Measurements from ENCODE around the gene MAP3K14.
A peak's percentile ranks its signal among the peaks of the same experiment; 100 is the strongest.
"Not testable (repeated sequence)": the region's sequence is repeated elsewhere in the genome, so short reads cannot be mapped to it uniquely, and the experiment has no call there.

MAP3K14 gene

GRCh38 chr17:45260204-45260783, 56.5 kb downstream of the MAP3K14 start:
- no peak for DNase-seq (ENCODE audit: low read depth in 2 of 2, low spot score in 1 of 2)

GRCh38 chr17:45258981-45259380, 57.8 kb downstream of the MAP3K14 start:
- DNase-seq (ENCODE audit: low read depth in 2 of 2, low spot score in 1 of 2), result no peak

GRCh38 chr17:45257115-45257514, 59.7 kb downstream of the MAP3K14 start:
- DNase-seq (ENCODE audit: low read depth in 2 of 2, low spot score in 1 of 2), result no peak

DNA sequence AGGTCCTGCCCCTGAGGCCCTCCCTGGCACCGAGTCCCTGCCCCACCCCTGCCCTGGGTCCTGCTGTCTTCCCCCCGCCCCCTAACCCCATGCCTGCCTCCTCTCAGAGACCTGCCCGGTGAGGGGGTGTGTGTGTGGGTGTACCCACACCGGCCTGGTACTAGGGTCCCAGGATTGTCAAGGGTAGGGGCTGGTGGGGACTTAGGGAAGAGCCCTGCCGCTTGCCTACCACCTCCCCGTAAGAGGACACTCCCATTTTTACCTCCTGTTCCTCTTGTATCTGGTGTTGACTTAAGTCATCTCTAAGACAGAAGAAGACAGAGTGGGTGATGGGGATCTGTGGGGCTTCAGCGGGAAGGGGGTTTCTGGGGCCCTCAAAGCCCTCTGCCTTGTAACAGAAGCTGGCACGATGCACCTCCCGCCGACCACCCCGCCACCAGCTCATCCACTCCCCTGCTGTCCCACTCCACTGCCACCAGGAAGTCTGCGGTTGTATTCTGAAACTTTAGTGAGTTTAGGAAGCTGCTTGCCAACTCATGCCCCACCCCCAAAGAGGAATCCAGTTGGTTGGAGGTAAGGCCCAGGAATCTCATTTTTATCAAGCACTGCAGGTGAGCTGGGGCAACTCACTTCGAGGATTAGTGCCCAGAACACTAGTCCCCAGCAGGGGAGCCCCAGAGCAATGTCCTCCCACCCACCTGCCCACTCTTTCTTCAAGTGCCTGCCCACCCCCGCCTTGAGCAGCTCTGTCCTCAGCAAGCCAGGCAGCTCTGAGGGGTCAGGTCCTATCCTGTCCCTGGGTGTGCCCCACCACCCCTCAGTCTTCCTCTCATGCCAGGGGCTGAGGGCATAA, 60.5 kb downstream of the MAP3K14 start:
- DNase-seq (ENCODE audit: low read depth in 2 of 2, low spot score in 1 of 2), result no peak

DNA sequence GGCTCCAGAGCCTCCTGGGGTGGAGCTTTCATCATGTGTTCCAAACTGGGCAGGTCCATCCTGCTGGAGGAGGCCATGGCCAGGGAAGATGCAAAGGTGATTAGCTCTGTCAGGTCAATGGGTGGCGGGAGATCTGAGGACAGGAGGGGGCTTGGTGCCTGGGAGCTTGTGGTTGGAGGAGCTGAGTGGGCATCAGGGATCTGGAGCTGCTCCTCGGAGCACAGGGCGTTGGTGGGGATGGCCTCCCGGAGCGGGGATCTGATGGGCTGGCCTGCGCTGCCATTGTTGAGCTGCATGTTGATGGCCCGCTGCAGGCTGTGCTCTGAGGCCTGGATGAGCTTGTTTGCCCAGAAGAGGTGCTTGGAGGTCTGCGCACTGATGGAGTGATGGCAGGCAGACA, 61.5 kb downstream of the MAP3K14 start:
- DNase-seq (ENCODE audit: low read depth in 2 of 2, low spot score in 1 of 2), result no peak

DNA sequence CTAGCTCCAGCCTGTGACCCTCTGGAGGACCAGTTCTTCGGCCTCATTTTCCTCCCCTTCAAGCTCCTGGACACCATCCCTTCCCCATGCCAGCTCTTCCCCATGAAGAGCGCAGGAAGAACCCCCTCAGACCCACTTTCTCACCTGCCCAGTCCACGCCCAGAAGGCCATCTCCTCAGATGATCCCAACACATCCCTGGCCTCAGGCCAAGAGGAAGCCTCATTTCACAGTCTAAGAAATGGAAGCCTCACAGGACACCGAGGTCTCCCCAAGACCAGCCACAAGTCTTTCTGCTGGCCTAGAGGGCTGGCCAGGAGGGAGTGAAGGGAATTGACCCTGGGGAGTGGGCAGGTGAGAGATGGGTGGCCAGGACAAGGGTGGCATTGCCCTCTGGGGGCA, 62.9 kb downstream of the MAP3K14 start:
- no peak for DNase-seq (ENCODE audit: low read depth in 2 of 2, low spot score in 1 of 2)

DNA sequence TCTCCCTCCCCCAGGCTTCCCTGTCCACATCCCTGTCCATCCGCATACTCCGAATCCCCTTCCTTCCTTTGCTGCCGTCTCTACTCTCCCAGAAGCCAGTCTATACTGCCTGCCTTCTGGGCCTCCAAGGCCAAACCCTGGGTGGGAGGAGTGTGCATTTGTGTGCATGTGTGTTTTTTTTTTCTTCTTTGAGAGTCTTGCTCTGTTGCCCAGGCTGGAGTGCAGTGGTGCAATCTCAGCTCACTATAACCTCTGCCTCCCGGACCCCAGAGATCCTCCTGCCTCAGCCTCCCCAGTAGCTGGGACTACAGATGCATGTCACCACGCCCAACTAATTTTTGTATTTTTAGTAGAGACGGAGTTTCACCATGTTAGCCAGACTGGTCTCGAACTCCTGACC, 63.6 kb downstream of the MAP3K14 start:
- not testable (repeated sequence) for DNase-seq (ENCODE audit: low read depth in 2 of 2, low spot score in 1 of 2)

GRCh38 chr17:45251931-45252330, 64.9 kb downstream of the MAP3K14 start:
- no peak for DNase-seq (ENCODE audit: low read depth in 2 of 2, low spot score in 1 of 2)

DNA sequence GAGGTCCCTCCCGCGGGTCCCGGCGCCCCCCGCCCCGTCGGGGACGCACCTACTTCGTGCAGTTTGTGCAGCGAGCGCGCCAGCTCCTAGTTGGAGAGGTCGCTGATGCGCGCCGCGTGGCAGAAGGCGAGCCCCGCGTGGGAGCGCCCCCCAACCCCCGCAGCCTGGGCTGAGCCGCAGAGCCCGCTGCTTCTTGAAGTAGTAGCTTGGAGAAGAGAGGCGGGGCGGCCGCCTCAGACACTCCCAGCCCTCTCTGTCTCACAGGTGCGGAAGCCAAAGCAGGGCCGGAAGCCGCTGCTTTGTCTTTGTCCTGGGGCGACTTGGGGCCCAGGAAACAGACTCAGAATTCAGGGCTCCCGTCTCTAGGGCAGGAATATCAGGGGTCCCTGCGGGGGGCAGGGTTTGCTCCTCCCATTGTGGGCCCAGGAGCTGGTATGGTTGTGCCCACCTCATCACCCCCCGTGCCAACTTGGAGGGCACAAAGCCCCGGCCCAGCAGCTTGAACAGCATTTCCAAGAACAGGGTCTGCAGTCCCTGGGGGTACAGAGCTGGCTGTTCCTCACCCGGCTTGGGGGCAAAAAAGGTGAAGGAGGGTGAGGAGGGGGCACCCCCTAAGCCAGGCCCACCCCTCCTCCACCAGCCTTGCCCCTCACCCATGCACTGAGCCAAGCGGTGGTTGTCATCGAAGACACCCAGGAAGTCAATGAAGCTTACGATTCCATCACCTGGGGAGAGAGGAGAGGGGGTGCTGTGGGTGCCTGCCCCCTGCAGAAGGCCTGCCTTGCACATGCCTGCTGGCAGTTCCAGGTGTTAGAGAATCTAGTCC, 68.5 kb downstream of the MAP3K14 start:
- peak in 1 of 2 donors; percentile 72 for DNase-seq (ENCODE audit: low read depth in 2 of 2, low spot score in 1 of 2)

GRCh38 chr17:45247429-45248131, 69.2 kb downstream of the MAP3K14 start:
- peak; percentile 88 to 91 for DNase-seq (ENCODE audit: low read depth in 2 of 2, low spot score in 1 of 2)

DNA sequence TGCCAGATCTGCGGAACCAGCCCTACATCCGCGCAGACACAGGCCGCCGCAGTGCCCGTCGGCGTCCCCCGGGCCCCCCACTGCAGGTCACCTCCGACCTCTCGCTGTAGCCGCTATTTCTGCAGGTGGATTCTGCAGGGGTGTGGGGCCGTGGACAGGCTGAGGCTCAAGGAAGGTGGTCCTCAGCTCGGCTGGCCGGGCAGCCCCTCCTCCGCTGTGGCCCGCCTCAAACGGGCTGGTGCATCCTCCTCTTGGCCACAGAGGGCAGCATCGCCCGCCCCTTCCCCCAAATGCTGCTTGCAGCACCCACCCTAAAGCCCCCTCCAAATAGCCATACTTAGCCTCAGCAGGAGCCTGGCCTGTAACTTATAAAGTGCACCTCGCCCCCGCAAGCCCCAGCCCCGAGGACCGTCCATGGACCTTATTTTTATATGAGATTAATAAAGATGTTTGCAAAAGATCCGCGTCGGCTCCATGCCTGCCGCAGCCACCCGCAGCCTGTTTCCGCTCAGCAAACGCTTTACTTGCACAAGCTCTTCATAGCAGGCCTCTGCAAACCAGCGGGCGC, 69.9 kb downstream of the MAP3K14 start:
- no peak for DNase-seq (ENCODE audit: low read depth in 2 of 2, low spot score in 1 of 2)

- no peak for DNase-seq (ENCODE audit: low read depth in 2 of 2, low spot score in 1 of 2)
Observed at GRCh38 chr17:45246338-45246737, 70.5 kb downstream of the MAP3K14 start.

- DNase-seq (ENCODE audit: low read depth in 2 of 2, low spot score in 1 of 2), result no peak
Observed at GRCh38 chr17:45244725-45245656, 71.8 kb downstream of the MAP3K14 start.

GRCh38 chr17:45243750-45244149, 73.1 kb downstream of the MAP3K14 start:
- no peak for DNase-seq (ENCODE audit: low read depth in 2 of 2, low spot score in 1 of 2)

GRCh38 chr17:45242029-45242414, 74.8 kb downstream of the MAP3K14 start:
- no peak for DNase-seq (ENCODE audit: low read depth in 2 of 2, low spot score in 1 of 2)

DNA sequence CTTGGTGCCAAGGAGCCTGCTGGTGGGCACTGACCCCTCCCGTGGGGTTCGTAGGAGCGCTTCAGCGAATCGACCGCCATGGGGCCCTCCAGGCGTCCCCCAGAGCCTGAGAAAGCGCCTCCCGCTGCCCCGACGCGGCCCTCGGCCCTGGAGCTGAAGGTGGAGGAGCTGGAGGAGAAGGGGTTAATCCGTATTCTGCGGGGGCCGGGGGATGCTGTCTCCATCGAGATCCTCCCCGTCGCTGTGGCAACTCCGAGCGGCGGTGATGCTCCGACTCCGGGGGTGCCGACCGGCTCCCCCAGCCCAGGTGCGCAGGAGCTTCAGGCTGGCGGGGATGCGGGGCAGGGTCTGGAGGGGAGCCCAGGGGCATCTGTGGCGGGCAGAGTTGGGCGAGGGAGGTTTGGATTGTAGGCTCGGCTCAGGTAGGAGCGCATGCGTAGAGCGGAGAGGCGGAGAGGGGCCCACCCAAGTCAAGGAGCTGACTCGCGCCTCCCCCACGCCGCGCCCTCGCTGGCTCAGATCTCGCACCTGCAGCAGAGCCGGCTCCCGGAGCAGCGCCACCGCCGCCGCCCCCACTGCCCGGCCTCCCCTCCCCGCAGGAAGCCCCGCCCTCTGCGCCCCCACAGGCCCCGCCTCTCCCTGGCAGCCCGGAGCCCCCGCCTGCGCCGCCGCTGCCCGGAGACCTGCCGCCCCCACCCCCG, 75.3 kb downstream of the MAP3K14 start:
- no peak for DNase-seq (ENCODE audit: low read depth in 2 of 2, low spot score in 1 of 2)

DNA sequence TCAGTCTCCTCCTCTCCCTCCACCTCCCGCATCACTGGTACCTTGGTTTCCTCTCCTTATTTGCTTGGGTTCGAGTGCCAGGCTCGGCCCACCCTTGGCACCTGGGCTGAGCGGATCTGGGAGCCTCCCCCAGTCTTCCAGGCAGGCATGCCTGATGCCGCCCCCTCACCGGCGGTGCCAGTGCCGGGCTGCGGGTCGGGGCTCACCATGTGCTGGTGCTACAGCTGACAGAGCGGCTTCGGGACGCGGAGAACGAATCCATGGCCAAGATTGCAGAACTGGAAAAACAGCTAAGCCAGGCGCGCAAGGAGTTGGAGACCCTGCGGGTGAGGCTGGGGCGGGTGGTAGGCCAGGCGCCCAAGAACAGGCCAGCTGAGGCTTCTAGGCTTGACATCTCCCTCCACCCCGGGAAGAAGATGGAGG, 75.9 kb downstream of the MAP3K14 start:
- no peak for DNase-seq (ENCODE audit: low read depth in 2 of 2, low spot score in 1 of 2)

DNA sequence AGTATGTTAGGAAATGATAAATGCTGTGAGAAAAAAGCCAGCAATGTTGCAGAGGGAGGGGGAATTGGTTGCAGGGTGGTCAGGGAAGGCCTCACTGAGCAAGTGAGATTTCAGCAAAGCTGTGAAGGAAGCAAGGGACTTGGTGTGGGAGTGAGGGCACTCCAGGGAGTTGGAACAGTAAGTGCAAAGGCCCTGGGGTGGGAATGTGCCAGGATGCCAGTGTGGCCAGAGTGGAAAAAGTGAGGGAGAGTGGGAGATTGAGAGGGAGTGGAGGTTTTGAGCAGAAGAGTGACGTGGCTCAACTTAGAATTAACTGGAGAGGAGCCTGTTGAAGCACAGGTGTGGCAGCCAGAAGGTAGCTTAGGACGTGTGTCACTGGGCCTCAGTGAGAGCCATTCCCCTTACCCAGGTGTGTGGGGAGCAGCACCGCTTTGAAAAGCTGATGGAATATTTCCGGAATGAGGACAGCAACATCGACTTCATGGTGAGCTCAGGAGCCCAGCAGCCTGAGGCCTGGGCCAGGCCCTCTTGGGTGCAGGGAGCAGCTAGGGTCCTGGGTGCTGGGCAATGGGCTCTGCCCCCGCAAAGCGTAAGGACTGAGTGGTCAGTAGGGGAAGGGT, 78.6 kb downstream of the MAP3K14 start:
- DNase-seq (ENCODE audit: low read depth in 2 of 2, low spot score in 1 of 2), result no peak

- no peak for DNase-seq (ENCODE audit: low read depth in 2 of 2, low spot score in 1 of 2)
Observed at GRCh38 chr17:45237686-45238085, 79.1 kb downstream of the MAP3K14 start.
